ENCODE results near the gene GJA10. TPM values are rescaled to one million over a fixed set of nuclear protein-coding genes. Genes with fewer than 3 reads are reported as not detected.
A peak's percentile ranks its signal among the peaks of the same experiment; 100 is the strongest.
"Not testable (repeated sequence)": the region's sequence is repeated elsewhere in the genome, so short reads cannot be mapped to it uniquely, and the experiment has no call there.

The GJA10 gene
- total and polyA plus RNA-seq, 12 donors: not detected

DNA sequence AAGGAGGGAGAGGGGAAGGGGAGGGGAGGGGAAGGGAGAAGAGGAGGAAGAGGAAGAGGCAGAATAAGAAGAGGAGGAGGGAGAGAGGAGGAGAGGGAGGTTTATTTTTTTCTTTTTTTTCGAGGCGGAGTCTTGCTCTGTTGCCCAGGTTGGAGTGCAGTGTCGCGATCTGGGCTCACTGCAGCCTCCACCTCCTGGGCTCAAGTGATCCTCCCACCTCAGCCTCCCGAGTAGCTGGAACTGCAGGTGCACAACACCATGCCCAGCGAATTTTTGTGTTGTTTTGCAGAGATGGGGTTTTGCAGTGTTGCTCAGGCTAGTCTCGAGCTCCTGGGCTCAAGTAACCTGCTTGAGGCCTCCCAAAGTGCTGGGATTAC lies 6.1 kb upstream of the GJA10 start:
- no peak for DNase-seq
- 77 to 89% (median 83%) methylated on average over 7 of the region's 7 CpGs for WGBS, 4 donors
- Histone ChIP-seq H3K4me3 (no peak overlapping the region), H3K27ac (no peak overlapping the region), H3K9me3 (replicated peaks in 1 of 3) (no peaks in the 10 kb centered on the region), H3K4me1 (replicated peaks in 1 of 2) (no peaks in the 10 kb centered on the region), H3K36me3 (replicated peaks in 1 of 2) (no peaks in the 10 kb centered on the region), H3K27me3 (peaks cover 3% of the 10 kb centered on the region)
- TF ChIP-seq POLR2A (IDR thresholded peaks at IDR 0.05): no peak
- TF ChIP-seq, protein P1, sequence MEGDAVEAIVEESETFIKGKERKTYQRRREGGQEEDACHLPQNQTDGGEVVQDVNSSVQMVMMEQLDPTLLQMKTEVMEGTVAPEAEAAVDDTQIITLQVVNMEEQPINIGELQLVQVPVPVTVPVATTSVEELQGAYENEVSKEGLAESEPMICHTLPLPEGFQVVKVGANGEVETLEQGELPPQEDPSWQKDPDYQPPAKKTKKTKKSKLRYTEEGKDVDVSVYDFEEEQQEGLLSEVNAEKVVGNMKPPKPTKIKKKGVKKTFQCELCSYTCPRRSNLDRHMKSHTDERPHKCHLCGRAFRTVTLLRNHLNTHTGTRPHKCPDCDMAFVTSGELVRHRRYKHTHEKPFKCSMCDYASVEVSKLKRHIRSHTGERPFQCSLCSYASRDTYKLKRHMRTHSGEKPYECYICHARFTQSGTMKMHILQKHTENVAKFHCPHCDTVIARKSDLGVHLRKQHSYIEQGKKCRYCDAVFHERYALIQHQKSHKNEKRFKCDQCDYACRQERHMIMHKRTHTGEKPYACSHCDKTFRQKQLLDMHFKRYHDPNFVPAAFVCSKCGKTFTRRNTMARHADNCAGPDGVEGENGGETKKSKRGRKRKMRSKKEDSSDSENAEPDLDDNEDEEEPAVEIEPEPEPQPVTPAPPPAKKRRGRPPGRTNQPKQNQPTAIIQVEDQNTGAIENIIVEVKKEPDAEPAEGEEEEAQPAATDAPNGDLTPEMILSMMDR (IDR thresholded peaks at IDR 0.05): no peak
- intact Hi-C loops (cut with DNase I): no loop called here

DNA sequence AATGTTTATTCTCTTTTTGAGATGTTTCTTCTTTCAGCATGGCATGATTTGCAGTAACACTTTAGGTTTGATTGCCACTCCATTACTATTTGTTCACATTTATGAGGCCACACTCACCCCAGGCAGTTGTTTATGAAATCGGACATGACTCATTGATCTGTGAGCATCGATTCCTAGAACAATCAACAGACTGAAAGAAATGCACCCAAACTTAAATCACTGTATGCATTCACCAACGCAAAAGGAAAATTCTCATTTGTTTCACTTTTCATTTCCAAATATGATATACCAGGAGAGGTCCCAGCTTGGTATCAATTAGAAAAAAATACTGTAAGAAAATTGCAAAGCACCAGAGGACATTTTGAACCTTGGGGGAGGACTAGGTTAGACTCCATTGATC lies 5.4 kb upstream of the GJA10 start:
- intact Hi-C loops (cut with DNase I): no loop called here
- Histone ChIP-seq H3K9me3 (replicated peaks in 1 of 3) (no peaks in the 10 kb centered on the region), H3K4me3 (no peak overlapping the region), H3K4me1 (replicated peaks in 1 of 2) (no peaks in the 10 kb centered on the region), H3K27me3 (peaks cover 3% of the 10 kb centered on the region), H3K36me3 (replicated peaks in 1 of 2) (no peaks in the 10 kb centered on the region), H3K27ac (no peak overlapping the region)
- no peak for DNase-seq
- TF ChIP-seq POLR2A (IDR thresholded peaks at IDR 0.05): no peak
- TF ChIP-seq, protein P1 (IDR thresholded peaks at IDR 0.05): no peak
- WGBS, 4 donors: 77 to 83% (median 77%) methylated on average over 3 of the region's 3 CpGs

DNA sequence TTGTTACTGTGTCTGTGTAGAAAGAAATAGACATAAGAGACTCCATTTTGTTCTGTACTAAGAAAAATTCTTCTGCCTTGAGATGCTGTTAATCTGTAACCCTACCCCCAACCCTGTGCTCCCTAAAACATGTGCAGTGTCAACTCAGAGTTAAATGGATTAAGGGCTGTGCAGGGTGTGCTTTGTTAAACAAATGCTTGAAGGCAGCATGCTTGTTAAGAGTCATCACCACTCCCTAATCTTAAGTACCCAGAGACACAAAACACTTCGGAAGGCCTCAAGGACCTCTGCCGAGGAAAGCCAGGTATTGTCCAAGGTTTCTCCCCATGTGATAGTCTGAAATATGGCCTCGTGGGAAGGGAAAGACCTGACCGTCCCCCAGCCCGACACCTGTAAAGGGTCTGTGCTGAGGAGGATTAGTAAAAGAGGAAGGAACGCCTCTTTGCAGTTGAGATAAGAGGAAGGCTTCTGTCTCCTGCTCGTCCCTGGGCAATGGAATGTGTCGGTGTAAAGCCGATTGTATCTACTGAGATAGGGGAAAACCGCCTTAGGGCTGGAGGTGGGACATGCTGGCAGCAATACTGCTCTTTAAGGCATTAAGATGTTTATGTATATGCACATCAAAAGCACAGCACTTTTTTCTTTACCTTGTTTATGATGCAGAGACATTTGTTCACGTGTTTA lies 3.3 kb upstream of the GJA10 start:
- H3K4me1 ChIP-seq (replicated peaks in 1 of 2); DNase-seq; intact Hi-C loops (cut with DNase I); H3K36me3 ChIP-seq (replicated peaks in 1 of 2); H3K4me3 ChIP-seq; H3K27ac ChIP-seq; H3K27me3 ChIP-seq; H3K9me3 ChIP-seq (replicated peaks in 1 of 3): not testable (repeated sequence)
- 12 to 17% (median 14%) methylated on average over 6 to 11 of the region's 11 CpGs for WGBS, 4 donors

DNA sequence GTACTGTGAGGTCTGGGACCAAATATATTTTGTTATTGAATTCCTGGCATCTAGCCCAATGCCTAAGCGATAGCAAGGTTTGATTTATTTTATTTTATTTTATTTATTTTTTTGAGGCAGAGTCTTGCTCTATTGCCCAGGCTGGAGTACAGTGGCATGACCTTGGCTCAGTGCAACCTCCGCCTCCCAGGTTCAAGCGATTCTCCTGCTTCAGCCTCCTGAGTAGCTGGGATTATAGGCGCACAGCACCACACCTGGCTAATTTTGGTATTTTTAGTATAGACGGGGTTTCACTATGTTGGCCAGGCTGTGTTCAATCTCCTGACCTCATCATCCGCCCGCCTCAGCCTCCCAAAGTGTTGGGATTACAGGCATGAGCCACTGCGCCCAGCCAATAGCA lies 1.7 kb upstream of the GJA10 start:
- H3K27ac ChIP-seq; H3K4me1 ChIP-seq (replicated peaks in 1 of 2); DNase-seq; H3K27me3 ChIP-seq; H3K4me3 ChIP-seq; H3K36me3 ChIP-seq (replicated peaks in 1 of 2); intact Hi-C loops (cut with DNase I); H3K9me3 ChIP-seq (replicated peaks in 1 of 3): not testable (repeated sequence)
- WGBS, 4 donors: 73 to 84% (median 76%) methylated on average over 8 of the region's 8 CpGs

DNA sequence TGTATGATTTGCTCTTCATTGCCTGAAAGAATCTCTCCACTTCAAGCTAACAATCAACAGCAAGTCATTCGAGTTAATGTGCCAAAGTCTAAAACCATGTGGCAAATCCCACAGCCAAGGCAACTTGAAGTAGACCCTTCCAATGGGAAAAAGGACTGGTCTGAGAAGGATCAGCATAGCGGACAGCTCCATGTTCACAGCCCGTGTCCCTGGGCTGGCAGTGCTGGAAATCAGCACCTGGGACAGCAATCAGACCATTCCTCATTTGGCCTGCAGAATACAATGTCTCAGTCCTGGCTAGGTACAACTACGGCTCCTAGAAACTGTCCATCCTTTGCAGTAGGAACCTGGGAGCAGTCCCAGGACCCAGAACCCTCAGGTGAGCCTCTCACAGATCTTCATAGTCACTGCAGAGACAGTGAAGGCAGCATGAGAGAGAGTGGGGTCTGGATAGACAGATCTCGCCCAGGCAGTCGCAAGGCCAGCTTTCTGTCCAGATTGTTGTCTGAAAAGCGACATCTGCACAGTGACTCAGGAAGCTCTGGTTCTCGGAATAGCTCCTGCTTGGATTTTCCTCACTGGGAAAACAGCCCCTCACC lies 1.1 kb downstream of the GJA10 start:
- intact Hi-C loops (cut with DNase I): no loop called here
- TF ChIP-seq POLR2A (IDR thresholded peaks at IDR 0.05): no peak
- TF ChIP-seq, protein P1 (IDR thresholded peaks at IDR 0.05): no peak
- Histone ChIP-seq H3K27ac (no peak overlapping the region), H3K36me3 (replicated peaks in 1 of 2) (no peaks in the 10 kb centered on the region), H3K9me3 (replicated peaks in 1 of 3) (no peaks in the 10 kb centered on the region), H3K4me3 (no peak overlapping the region), H3K4me1 (replicated peaks in 1 of 2) (no peaks in the 10 kb centered on the region), H3K27me3 (peaks cover 3% of the 10 kb centered on the region)
- WGBS, 4 donors: 38 to 43% (median 41%) methylated on average over 8 of the region's 8 CpGs
- peak in 6 of 7 donors; percentile 31 to 49 (median 37) for DNase-seq

DNA sequence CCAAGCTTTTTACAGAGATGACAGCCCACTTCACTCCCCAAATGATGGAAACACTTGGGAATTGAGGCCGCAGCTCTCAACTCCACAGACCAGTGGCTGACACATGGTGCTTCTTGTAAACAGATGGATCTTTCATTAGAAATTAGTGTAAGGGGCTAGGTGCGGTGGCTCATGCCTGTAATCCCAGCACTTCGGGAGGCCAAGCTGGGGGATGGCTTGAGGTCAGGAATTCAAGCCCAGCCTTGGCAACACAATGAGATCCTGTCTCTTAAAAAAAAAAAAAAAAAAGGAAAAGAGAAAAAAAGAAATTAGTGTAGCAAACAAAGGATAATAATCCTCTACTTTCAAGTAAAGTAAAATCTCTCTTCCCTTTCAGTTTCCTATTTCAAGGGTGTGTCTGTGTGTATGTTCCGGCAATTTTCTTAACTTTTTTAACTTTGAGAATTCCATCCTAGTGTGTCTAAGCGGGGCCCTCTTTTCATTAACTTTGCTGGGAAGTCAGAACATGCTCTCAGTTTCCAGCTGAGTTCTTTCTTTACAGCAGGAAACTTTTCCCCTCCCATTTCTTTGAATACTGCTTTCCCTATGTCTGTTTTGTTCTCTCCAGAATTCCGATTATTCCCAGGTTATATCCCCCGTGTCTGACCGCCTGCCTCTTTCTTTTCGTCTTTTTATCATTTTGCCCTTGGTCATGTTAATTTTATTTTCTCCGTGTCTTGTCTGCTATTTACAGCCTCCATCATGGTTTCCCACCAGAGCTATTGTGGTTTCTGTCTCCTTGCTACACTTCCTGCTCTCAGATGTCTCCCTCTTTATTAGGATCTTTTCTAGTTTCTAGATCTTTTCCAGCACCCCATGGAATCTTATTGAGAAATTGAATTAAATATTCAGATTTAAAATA lies 16.0 kb downstream of the GJA10 start:
- intact Hi-C loops (cut with DNase I); H3K4me3 ChIP-seq; H3K4me1 ChIP-seq (replicated peaks in 1 of 2); H3K36me3 ChIP-seq (replicated peaks in 1 of 2); H3K27me3 ChIP-seq; DNase-seq; H3K9me3 ChIP-seq (replicated peaks in 1 of 3); H3K27ac ChIP-seq: not testable (repeated sequence)
- WGBS, 4 donors: 65 to 74% (median 69%) methylated on average over 10 of the region's 10 CpGs
